ENCODE data around the gene ZNF780A.
A peak's percentile ranks its signal among the peaks of the same experiment; 100 is the strongest.

Gene ZNF780A

GRCh38 chr19:40101813-40102212 lies 11.1 kb upstream of the ZNF780A start:
- no peak overlapping the region for H3K27ac Mint-ChIP-seq
- peaks cover 3% of the 10 kb centered on the region for H3K9me3 Mint-ChIP-seq
- H3K4me1 Mint-ChIP-seq, result no peaks in the 10 kb centered on the region
- H3K4me3 Mint-ChIP-seq, result no peak overlapping the region
- no peak for ATAC-seq
- peaks cover 25% of the 10 kb centered on the region for H3K27me3 Mint-ChIP-seq
- no peaks in the 10 kb centered on the region for H3K36me3 Mint-ChIP-seq

DNA sequence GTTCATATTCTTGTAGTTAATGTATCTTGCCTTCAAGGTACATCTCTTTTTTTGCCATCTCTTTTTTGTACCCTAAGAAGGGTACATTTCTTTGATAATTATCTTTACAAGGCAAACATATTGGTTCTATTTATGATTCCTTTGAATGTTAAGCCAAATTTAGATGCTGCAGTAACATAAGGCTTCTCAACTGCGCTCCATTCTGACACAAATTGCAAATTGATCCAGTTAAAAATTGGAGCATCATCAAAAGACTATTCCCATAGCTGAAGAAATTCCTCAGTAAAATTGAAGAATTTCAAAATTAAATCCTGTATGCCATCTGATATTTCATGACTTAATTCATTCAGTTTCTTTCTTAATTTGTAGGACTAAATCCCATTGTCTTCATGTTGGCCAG lies 2.7 kb upstream of the ZNF780A start:
- Mint-ChIP-seq H3K4me3 (no peak overlapping the region), H3K27me3 (peaks cover 44% of the 10 kb centered on the region), H3K4me1 (peaks cover 27% of the 10 kb centered on the region), H3K36me3 (peaks cover 13% of the 10 kb centered on the region), H3K27ac (no peak overlapping the region), H3K9me3 (peaks cover 8% of the 10 kb centered on the region)
- ATAC-seq, result no peak

GRCh38 chr19:40091205-40092129 lies 724 bp upstream of the ZNF780A start:
- peaks cover 37% of the 10 kb centered on the region for H3K4me1 Mint-ChIP-seq
- H3K9me3 Mint-ChIP-seq, result peaks cover 13% of the 10 kb centered on the region

GRCh38 chr19:40089462-40089861 lies 1.3 kb downstream of the ZNF780A start:
- no peak for ATAC-seq
- H3K36me3 Mint-ChIP-seq, result peaks cover 24% of the 10 kb centered on the region
- H3K4me1 Mint-ChIP-seq, result peaks cover 37% of the 10 kb centered on the region
- peak overlapping the region; percentile 99 for H3K27ac Mint-ChIP-seq
- peaks cover 8% of the 10 kb centered on the region for H3K9me3 Mint-ChIP-seq
- peak overlapping the region; percentile 100 for H3K4me3 Mint-ChIP-seq
- peaks cover 10% of the 10 kb centered on the region for H3K27me3 Mint-ChIP-seq

More at GRCh38 chr19:40091205-40092129, 724 bp upstream of the ZNF780A start:
- Mint-ChIP-seq H3K27ac (peak overlapping the region; percentile 99), H3K27me3 (peaks cover 26% of the 10 kb centered on the region), H3K36me3 (peaks cover 24% of the 10 kb centered on the region), H3K4me3 (peak overlapping the region; percentile 100)
- ATAC-seq, result no peak

DNA sequence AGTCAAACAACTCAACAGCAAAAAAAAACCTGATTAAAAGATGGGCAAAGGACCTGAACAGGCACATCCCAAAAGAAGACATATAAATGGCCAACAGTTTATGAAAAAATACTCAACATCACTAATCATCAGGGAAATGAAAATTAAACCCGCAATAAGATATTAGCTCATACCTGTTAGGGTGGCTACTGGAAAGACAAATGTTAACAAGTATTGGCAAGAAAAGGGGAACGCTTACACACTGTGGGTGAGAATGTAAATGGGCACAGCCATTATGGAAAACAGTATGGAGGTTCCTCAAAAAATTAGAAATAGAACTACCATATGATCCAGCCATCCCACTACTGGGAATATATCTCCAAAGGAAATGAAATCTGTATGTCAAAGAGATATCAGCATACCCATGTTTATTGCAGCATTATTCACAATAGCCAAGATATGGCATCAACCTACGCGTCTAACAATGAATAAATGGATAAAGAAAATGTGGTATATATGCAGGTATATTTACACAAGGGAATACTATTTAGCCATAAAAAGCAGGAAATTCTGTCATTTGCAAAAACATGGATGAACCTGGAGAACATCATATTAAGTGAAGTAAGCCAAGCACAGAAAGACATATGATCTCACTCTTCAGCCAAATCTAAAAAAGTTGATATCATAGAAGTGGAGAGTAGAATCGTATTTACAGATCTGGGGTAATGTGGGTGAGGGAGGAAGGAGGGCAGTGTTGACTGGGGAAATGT lies 2.3 kb downstream of the ZNF780A start:
- Mint-ChIP-seq H3K4me1 (peaks cover 37% of the 10 kb centered on the region), H3K27ac (peak overlapping the region; percentile 41), H3K9me3 (peaks cover 8% of the 10 kb centered on the region), H3K27me3 (peaks cover under 1% of the 10 kb centered on the region), H3K36me3 (peaks cover 31% of the 10 kb centered on the region), H3K4me3 (no peak overlapping the region)
- ATAC-seq, result no peak

DNA sequence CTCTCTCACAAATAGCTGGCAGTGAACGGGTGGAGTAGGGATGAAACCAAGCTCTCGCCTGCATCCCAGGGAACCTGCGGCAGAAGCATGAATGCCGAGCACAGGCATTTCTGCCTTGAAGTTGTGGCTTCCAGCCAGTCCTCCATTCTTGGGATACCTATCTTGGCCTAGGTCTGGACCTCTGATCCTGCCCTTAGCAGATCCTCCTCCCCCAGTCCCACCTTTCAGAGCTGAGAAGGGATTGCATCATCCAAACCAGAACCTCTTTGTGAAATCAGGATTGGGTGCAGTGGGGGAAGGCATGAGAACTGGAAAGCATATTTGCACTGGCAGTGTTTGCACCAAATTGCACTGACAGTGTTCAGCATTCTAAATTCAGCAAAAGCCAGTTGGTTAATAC lies 5.8 kb downstream of the ZNF780A start:
- H3K27ac Mint-ChIP-seq, result no peak overlapping the region
- ATAC-seq, result no peak
- H3K9me3 Mint-ChIP-seq, result peaks cover 14% of the 10 kb centered on the region
- peaks cover 63% of the 10 kb centered on the region for H3K36me3 Mint-ChIP-seq
- no peak overlapping the region for H3K4me3 Mint-ChIP-seq
- peaks cover 32% of the 10 kb centered on the region for H3K4me1 Mint-ChIP-seq
- no peaks in the 10 kb centered on the region for H3K27me3 Mint-ChIP-seq

- Mint-ChIP-seq H3K4me3 (no peak overlapping the region), H3K9me3 (peaks cover 32% of the 10 kb centered on the region), H3K27ac (no peak overlapping the region), H3K4me1 (peaks cover 6% of the 10 kb centered on the region), H3K27me3 (no peaks in the 10 kb centered on the region), H3K36me3 (peaks cover 80% of the 10 kb centered on the region)
- no peak for ATAC-seq
Observed at GRCh38 chr19:40081411-40081810, 9.3 kb downstream of the ZNF780A start.

DNA sequence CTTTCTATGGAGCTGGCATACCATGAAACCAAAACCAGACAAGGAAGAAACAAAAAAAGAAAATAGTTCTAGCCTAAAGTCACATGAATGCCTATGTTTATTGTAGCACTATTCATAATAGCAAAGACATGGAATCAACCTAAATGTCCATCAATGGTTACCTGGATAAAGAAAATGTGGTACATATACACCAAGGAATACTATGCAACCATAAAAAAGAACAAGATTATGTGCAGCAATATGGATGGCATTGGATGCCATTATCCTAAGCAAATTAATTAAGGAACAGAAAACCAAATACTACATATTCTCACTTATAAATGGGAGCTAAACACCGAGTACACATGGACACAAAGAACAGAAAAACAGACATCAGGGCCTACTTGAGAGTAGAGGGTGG lies 10.5 kb downstream of the ZNF780A start:
- Mint-ChIP-seq H3K27ac (no peak overlapping the region), H3K4me3 (no peak overlapping the region), H3K4me1 (peaks cover 6% of the 10 kb centered on the region), H3K9me3 (peaks cover 32% of the 10 kb centered on the region), H3K27me3 (no peaks in the 10 kb centered on the region), H3K36me3 (peaks cover 91% of the 10 kb centered on the region)
- no peak for ATAC-seq

- peaks cover 97% of the 10 kb centered on the region for H3K36me3 Mint-ChIP-seq
Observed at GRCh38 chr19:40078377-40078776, 12.4 kb downstream of the ZNF780A start.

GRCh38 chr19:40070058-40070457 lies 20.7 kb downstream of the ZNF780A start:
- no peaks in the 10 kb centered on the region for H3K4me1 Mint-ChIP-seq
- peaks cover 3% of the 10 kb centered on the region for H3K9me3 Mint-ChIP-seq
- H3K27me3 Mint-ChIP-seq, result no peaks in the 10 kb centered on the region
- ATAC-seq, result no peak
- no peak overlapping the region for H3K4me3 Mint-ChIP-seq
- peaks cover 46% of the 10 kb centered on the region for H3K36me3 Mint-ChIP-seq
- no peak overlapping the region for H3K27ac Mint-ChIP-seq

More at GRCh38 chr19:40078377-40078776, 12.4 kb downstream of the ZNF780A start:
- Mint-ChIP-seq H3K27me3 (no peaks in the 10 kb centered on the region), H3K27ac (no peak overlapping the region), H3K9me3 (peaks cover 32% of the 10 kb centered on the region), H3K4me3 (no peak overlapping the region), H3K4me1 (peaks cover 6% of the 10 kb centered on the region)
- no peak for ATAC-seq

DNA sequence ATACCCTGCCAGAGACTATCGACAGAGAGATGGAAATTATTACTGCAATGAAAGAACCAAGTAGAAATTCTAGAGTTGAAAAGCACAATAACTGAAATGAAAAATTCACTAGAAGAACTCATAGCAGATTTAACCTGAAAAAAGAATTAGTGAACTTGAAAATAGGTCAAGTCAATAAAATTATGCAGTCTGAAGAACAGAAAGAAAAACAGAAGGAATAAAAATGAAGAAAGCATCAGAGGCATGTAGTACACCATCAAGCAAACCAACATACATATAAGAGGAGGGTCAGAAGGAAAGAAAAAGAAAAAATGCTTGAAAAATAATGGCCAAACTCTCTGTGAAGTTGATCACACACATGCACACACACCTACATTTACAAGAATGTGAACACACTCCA lies 31.1 kb downstream of the ZNF780A start:
- Mint-ChIP-seq H3K9me3 (peaks cover 31% of the 10 kb centered on the region), H3K4me1 (peaks cover 19% of the 10 kb centered on the region), H3K36me3 (peaks cover 13% of the 10 kb centered on the region), H3K27me3 (peaks cover 10% of the 10 kb centered on the region), H3K4me3 (no peak overlapping the region), H3K27ac (no peak overlapping the region)
- no peak for ATAC-seq

DNA sequence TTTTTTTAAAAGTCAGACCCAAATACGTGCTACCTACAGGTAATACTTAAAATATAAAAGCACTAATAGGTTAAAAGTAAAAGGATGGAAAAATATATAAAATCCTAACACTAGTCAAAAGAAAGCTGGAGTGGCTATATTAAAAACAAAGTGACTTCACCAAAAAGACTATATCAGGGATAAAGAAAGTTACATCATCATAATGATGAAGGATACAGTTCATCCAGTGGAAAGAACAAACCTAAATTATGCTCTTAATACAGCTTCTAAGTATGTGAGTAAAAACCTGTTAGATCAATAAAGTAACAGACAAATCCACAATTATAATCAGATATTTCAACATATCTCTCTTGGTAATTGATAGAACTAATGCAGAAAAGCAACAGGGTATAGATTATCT lies 33.6 kb downstream of the ZNF780A start:
- H3K27me3 Mint-ChIP-seq, result peaks cover 1% of the 10 kb centered on the region
- no peak for ATAC-seq
- H3K27ac Mint-ChIP-seq, result peak overlapping the region; percentile 97
- peaks cover 34% of the 10 kb centered on the region for H3K36me3 Mint-ChIP-seq
- no peak overlapping the region for H3K4me3 Mint-ChIP-seq
- H3K4me1 Mint-ChIP-seq, result peaks cover 44% of the 10 kb centered on the region
- H3K9me3 Mint-ChIP-seq, result peaks cover 18% of the 10 kb centered on the region

GRCh38 chr19:40056505-40056904 lies 34.2 kb downstream of the ZNF780A start:
- no peak for ATAC-seq
- Mint-ChIP-seq H3K27ac (peak overlapping the region; percentile 97), H3K27me3 (no peaks in the 10 kb centered on the region), H3K36me3 (peaks cover 36% of the 10 kb centered on the region), H3K4me1 (peaks cover 45% of the 10 kb centered on the region), H3K4me3 (peak overlapping the region; percentile 100), H3K9me3 (peaks cover 17% of the 10 kb centered on the region)

DNA sequence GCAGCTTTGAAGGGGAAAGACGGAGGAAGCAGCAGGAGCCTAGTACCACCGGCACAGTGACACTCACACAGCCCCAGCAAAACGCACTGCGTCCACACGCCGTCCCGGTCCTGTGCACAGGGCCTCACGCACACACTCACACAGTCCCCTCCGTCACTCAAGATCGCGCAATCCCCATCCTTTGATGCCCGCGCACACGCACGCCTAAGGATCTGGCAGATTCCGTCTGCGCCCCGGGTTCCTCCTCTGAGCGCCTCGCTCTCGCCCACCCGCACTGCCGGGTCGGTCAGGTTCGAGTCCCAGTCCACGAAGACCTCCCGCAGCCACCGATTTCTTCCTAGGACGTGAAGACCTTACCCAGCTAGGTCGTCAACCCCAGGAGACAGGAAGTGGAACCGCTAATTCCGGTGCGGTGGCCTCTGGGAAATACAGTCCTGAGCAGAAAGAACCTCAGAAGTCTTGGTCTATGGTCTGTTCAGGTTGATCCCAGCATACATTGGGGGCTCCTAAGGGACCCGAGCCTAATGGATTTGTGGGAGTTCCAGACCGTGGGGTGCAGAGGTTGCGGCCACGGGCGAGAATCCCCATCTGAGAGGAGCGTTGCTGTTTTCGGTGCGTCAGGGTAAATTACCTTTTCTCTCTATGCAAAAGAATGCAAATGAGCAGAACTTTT lies 34.8 kb downstream of the ZNF780A start, which contains the start of gene ZNF780B:
ZNF780B (minus strand) TSS at position 400 of the 673 bp plus-strand sequence. CDS start 5,899 bp downstream, outside the sequence.
- H3K27ac Mint-ChIP-seq, result peak within 1 kb of the TSS; percentile 97

GRCh38 chr19:40055049-40055448 lies 35.7 kb downstream of the ZNF780A start:
- Mint-ChIP-seq H3K27ac (peak overlapping the region; percentile 97), H3K27me3 (no peaks in the 10 kb centered on the region), H3K9me3 (peaks cover 23% of the 10 kb centered on the region), H3K36me3 (peaks cover 43% of the 10 kb centered on the region), H3K4me1 (peaks cover 45% of the 10 kb centered on the region), H3K4me3 (peak overlapping the region; percentile 100)
- ATAC-seq, result no peak

More for the DNA sequence above, 34.8 kb downstream of the ZNF780A start, which contains the start of gene ZNF780B:
- Mint-ChIP-seq H3K4me3 (peak within 1 kb of the TSS; percentile 100), H3K9me3 (peaks cover 17% of the 10 kb centered on the region), H3K36me3 (peaks cover 36% of the 10 kb centered on the region), H3K27me3 (no peaks in the 10 kb centered on the region), H3K4me1 (peaks cover 45% of the 10 kb centered on the region)
- ATAC-seq, result peak; percentile 96
